HG03521 (cell line): ENCODE measurements around the gene ALDH1L1.

ENCODE experiments used
- ATAC-seq: cut with Tn5 transposase; IDR thresholded peaks from one replicate; pipeline ENCODE4 v1.9.1; 2021; ENCODE audit warnings: mild to moderate bottlenecking, moderate library complexity; ENCODE audit not compliant: unreplicated experiment

The ALDH1L1 gene

GRCh38 chr3:126180477-126181397, at the start of gene ALDH1L1:
TSS of gene ALDH1L1 (minus strand) at chr3:126180586. CDS start at chr3:126160979, 19,607 bp downstream.
- ATAC-seq, result no peak

DNA sequence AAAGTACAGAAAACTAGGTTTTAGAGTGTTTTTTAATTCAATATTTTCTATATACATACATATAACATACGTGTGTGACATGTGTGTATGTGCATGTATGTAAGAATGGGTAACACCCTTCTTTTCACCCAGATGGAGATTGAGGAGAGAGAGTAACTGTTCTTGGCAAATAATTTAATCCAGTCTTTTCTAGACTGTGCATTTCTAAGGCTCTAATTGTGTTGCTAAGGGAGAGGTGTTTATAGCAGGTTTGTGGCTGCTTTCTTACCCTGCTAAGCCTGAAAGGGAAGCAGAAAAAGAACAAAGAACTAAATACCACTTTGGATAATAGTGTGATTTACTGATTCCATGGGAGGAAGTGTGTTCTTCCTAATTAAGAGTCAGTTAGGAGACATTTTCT, 46.0 kb upstream of the ALDH1L1 start:
- ATAC-seq, result no peak

- no peak for ATAC-seq
Measured at GRCh38 chr3:126216416-126216815, 36.0 kb upstream of the ALDH1L1 start.

GRCh38 chr3:126213379-126214028, 33.1 kb upstream of the ALDH1L1 start:
- ATAC-seq, result no peak

DNA sequence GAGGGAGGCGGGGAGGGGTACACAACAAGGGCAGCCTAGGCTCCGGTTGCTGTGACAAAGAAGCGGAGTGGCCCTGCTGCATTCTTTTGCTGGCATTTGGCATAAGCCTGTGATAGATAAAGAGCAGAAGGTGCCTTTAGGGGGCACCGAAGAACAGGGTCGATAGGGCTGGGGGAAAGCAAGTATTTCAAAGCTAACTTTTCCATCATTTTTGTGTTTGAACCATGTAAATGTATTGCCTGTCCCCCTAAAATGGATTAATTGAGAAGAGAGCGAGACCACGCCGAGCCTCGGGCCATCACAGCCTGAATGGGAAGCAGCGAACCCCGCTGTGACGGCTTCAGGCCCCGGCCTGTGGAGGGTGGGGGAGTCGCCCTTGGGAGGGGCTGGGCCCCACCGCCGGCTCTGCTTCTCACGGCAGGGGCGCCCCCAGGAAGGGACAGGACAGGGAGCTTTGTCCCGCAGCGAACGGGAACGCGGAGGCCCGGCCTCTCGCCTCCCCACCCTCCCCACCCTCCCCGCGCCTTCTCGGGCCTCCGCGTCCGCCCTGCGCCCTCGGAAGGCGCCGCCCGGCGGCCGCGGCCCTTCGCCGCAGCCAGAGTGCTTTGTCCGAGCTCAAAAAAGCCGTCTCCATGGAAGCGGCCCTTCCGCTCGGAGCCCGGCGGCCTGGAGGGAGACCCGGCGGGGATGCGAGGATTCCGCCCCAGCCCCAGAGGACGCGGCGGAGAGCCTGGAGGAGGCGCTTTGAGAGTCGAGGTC, 32.4 kb upstream of the ALDH1L1 start:
- no peak for ATAC-seq

DNA sequence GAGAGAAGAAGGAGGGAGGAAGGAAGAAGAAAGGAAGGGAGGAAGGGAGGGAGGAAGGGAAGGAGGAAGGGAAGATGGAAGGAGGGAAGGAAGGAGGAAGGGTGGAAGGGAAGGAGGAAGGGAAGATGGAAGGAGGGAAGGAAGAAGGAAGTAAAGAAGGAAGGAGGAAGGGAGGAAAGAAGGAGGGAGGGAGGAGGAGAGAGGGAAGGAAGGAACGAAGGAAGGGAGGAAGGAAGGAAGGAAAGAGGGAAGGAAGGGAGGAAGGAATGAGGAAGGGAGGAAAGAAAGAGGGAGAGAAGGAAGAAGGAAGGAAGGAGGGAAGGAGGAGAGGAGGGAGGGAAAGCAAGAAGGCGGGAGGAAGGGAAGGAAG, 31.8 kb upstream of the ALDH1L1 start:
- no peak for ATAC-seq

DNA sequence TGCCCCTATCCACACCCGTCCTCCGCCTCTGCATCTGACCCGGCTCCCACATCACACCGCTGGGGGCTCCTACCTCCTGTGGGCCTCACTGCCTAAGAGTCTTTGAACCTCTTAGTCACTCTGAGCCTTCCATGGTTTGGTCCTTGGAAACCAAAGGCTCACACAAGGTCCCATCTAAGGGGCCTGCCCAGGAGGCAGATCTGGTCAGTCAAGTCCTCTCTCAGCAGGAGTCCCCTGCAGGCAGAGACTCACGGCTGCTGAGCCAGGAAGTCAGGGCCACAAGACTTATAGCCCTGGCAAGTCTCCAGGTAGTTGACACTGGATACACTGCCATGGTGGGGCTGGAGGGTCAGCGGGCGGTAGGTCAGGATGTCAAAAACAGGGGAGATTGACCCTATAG, 31.2 kb upstream of the ALDH1L1 start:
- no peak for ATAC-seq

DNA sequence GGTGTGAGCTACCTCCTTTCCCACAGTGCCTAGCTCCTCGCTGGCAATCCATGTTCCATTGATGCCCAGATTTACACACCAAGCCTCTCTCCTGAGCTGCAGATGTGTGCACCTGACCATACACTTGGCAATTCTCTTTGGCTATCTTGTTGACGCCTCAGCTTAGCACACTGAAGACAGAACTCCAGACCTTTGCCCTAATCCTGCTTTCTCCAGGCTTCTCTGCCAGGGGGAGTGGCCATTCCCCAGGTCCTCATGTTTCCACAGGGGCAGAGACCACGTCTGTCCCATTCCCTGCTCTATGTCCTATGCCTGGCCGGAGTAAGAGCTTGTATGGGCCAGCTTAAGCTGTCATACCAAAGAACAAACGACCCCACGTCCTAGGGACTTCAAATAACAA, 30.2 kb upstream of the ALDH1L1 start:
- no peak for ATAC-seq

GRCh38 chr3:126209741-126210140, 29.4 kb upstream of the ALDH1L1 start:
- ATAC-seq, result no peak

DNA sequence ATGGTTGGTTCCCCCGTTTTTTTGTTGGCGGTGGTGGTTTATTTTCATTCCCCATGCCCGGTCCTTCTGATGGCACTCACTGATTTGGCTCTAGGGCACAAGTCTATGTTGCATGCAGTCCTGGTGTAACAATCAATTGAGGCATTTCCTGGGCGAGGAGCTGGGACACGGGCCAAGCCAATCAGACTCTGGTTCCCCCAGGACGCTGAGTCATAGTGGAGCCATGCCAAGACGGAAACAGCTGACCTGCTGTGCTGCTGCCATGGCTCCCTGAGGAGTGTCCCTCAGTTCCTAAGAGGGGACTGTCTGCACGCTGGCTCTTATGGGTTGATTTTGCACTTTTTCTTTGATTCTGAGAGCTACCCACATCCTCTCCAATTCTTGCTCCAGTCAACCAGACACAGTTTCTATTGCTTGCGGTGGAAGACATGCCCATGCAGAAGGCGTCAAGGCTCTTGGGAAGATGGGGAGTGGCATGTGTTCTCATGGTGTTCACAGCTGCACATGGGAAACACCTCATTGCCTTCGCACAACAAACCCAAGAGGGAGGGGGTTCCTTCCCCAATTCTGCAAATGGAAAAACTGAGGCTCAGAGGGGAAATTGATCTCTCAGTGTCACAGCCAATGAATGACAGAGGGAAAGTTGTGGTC, 28.3 kb upstream of the ALDH1L1 start:
- ATAC-seq, result no peak

GRCh38 chr3:126208182-126208581, 27.8 kb upstream of the ALDH1L1 start:
- ATAC-seq, result no peak

DNA sequence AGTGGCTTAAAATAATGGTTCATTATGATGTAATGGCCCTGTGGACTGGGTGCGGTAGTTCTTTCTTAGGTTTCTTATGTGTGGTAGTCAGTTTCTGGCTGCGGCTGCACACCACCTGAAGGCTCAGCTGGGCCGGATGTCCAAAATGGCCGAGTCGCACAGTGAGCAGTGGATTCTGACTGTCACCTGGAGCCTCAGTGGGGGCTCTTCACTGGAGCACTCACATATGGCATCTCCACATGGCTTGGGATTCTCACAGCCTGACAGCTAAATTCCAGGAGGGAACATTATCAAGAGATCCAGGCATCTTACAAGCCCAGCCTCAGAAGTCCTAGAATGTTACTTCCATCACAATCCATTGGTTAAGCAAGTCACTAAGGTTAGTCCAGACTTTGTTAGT, 26.8 kb upstream of the ALDH1L1 start:
- ATAC-seq, result no peak

GRCh38 chr3:126205717-126206655, 25.6 kb upstream of the ALDH1L1 start:
- no peak for ATAC-seq

DNA sequence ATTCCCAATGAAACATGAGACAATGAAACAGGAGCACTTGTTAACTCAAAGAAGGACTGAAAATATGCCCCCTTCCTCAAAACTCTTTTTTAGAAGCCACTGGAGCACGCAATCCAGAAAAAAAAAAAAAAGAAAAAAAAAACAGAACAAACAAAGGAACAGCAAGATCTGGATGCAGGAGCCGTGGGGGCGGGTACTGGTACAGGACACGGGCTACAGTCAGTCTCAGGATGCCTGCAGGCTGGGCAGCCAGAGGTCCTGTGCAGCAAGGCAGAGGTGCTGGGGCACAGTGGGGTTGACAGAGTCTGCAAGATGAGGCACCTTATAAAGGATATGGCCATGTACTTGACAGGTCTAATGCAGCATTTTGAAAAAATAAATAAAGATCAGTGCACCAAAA, 22.3 kb upstream of the ALDH1L1 start:
- no peak for ATAC-seq

- no peak for ATAC-seq
Measured at GRCh38 chr3:126202276-126202675, 21.9 kb upstream of the ALDH1L1 start.

DNA sequence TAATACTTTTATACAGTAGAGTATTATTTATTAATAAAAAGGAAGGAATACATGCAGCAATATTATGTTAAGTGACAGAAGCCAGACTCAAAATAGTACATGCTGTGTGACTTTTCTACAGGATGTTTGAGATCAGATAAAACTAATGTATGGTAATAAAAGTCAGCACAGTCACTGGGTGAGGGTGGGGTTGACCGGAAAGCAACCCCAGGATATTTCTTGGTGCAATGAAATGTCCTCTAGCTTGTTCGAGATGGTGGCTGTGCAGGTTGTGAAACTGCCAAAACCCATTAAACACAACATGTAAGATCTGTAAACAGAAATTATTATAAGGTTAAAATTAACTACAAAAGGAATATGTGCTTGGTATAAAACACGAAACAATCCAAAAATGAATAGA, 20.8 kb upstream of the ALDH1L1 start:
- no peak for ATAC-seq

DNA sequence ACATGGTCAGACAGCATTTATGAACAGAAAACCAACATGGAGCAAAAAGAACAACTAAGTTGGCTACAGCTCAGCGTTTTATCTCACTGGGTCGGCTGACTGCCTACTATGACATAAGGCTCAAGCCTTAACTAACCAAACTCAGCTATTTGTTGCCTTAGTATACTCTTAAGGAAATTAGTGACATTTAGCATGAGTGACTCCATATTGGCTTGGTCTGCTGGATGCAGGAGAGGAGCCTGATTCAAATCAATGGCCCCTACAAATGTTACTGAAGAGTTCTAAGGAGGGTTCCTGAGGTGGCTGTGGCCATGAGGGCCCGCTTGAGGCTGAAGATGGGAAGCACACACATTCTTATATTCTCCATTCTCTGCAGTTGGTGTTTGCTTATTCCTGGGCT, 20.1 kb upstream of the ALDH1L1 start:
- ATAC-seq, result no peak

GRCh38 chr3:126199256-126199655, 18.9 kb upstream of the ALDH1L1 start:
- no peak for ATAC-seq

GRCh38 chr3:126197854-126198584, 17.6 kb upstream of the ALDH1L1 start:
- ATAC-seq, result no peak
